ENCODE data around the gene SOX6. TPM values are rescaled to one million over a fixed set of nuclear protein-coding genes. Genes with fewer than 3 reads are reported as not detected.

Gene SOX6
- total RNA-seq, 1 experiment from 2014 or later, result 18.4 TPM

GRCh38 chr11:16364254-16364653 is 7.9 kb upstream of the SOX6 start:
- no peaks in the 10 kb centered on the region for H3K36me3 Mint-ChIP-seq (ENCODE audit: insufficient read depth, unreplicated experiment)
- H3K27ac Mint-ChIP-seq (ENCODE audit: unreplicated experiment), result no peak overlapping the region
- TF ChIP-seq, protein P1, sequence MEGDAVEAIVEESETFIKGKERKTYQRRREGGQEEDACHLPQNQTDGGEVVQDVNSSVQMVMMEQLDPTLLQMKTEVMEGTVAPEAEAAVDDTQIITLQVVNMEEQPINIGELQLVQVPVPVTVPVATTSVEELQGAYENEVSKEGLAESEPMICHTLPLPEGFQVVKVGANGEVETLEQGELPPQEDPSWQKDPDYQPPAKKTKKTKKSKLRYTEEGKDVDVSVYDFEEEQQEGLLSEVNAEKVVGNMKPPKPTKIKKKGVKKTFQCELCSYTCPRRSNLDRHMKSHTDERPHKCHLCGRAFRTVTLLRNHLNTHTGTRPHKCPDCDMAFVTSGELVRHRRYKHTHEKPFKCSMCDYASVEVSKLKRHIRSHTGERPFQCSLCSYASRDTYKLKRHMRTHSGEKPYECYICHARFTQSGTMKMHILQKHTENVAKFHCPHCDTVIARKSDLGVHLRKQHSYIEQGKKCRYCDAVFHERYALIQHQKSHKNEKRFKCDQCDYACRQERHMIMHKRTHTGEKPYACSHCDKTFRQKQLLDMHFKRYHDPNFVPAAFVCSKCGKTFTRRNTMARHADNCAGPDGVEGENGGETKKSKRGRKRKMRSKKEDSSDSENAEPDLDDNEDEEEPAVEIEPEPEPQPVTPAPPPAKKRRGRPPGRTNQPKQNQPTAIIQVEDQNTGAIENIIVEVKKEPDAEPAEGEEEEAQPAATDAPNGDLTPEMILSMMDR (IDR thresholded peaks at IDR 0.05; ENCODE audit: unreplicated experiment), result no peak
- intact Hi-C loops (cut with micrococcal nuclease; ENCODE audit: unreplicated experiment), result no loop called here
- H3K4me3 Mint-ChIP-seq (ENCODE audit: low read depth, unreplicated experiment), result no peak overlapping the region
- H3K4me1 Mint-ChIP-seq (ENCODE audit: low read depth, unreplicated experiment), result no peaks in the 10 kb centered on the region
- CTCF ChIA-PET, result no interaction called here
- no peaks in the 10 kb centered on the region for H3K27me3 Mint-ChIP-seq (ENCODE audit: unreplicated experiment)
- no peak for DNase-seq
- H3K9me3 Mint-ChIP-seq (ENCODE audit: low read depth, unreplicated experiment), result no peaks in the 10 kb centered on the region
- no TSS peak for BruUV-seq (replicated peaks)

GRCh38 chr11:16363706-16364105 is 7.4 kb upstream of the SOX6 start:
- TF ChIP-seq, protein P1 (IDR thresholded peaks at IDR 0.05; ENCODE audit: unreplicated experiment), result no peak
- Mint-ChIP-seq H3K4me1 (ENCODE audit: low read depth, unreplicated experiment) (no peaks in the 10 kb centered on the region), H3K27ac (ENCODE audit: unreplicated experiment) (no peak overlapping the region), H3K27me3 (ENCODE audit: unreplicated experiment) (no peaks in the 10 kb centered on the region), H3K36me3 (ENCODE audit: insufficient read depth, unreplicated experiment) (no peaks in the 10 kb centered on the region), H3K9me3 (ENCODE audit: low read depth, unreplicated experiment) (no peaks in the 10 kb centered on the region), H3K4me3 (ENCODE audit: low read depth, unreplicated experiment) (no peak overlapping the region)
- no TSS peak for BruUV-seq (replicated peaks)
- intact Hi-C loops (cut with micrococcal nuclease; ENCODE audit: unreplicated experiment), result no loop called here
- DNase-seq, result no peak
- CTCF ChIA-PET, result no interaction called here

- DNase-seq, result no peak
- CTCF ChIA-PET, result no interaction called here
- intact Hi-C loops (cut with micrococcal nuclease; ENCODE audit: unreplicated experiment), result no loop called here
- TF ChIP-seq, protein P1 (IDR thresholded peaks at IDR 0.05; ENCODE audit: unreplicated experiment), result no peak
- H3K27ac Mint-ChIP-seq (ENCODE audit: unreplicated experiment), result no peak overlapping the region
- peaks cover 11% of the 10 kb centered on the region for H3K4me1 Mint-ChIP-seq (ENCODE audit: low read depth, unreplicated experiment)
- no peaks in the 10 kb centered on the region for H3K27me3 Mint-ChIP-seq (ENCODE audit: unreplicated experiment)
- H3K36me3 Mint-ChIP-seq (ENCODE audit: insufficient read depth, unreplicated experiment), result no peaks in the 10 kb centered on the region
- no TSS peak for BruUV-seq (replicated peaks)
- no peak overlapping the region for H3K4me3 Mint-ChIP-seq (ENCODE audit: low read depth, unreplicated experiment)
- no peaks in the 10 kb centered on the region for H3K9me3 Mint-ChIP-seq (ENCODE audit: low read depth, unreplicated experiment)
Measured at GRCh38 chr11:16361108-16361865, 4.9 kb upstream of the SOX6 start.

GRCh38 chr11:16359369-16359768 is 3.0 kb upstream of the SOX6 start:
- CTCF ChIA-PET, result no interaction called here
- no peak overlapping the region for H3K4me3 Mint-ChIP-seq (ENCODE audit: low read depth, unreplicated experiment)
- no peak for DNase-seq
- H3K36me3 Mint-ChIP-seq (ENCODE audit: insufficient read depth, unreplicated experiment), result no peaks in the 10 kb centered on the region
- no peaks in the 10 kb centered on the region for H3K27me3 Mint-ChIP-seq (ENCODE audit: unreplicated experiment)
- TF ChIP-seq, protein P1 (IDR thresholded peaks at IDR 0.05; ENCODE audit: unreplicated experiment), result no peak
- no peaks in the 10 kb centered on the region for H3K9me3 Mint-ChIP-seq (ENCODE audit: low read depth, unreplicated experiment)
- intact Hi-C loops (cut with micrococcal nuclease; ENCODE audit: unreplicated experiment), result no loop called here
- peaks cover 15% of the 10 kb centered on the region for H3K4me1 Mint-ChIP-seq (ENCODE audit: low read depth, unreplicated experiment)
- no TSS peak for BruUV-seq (replicated peaks)
- H3K27ac Mint-ChIP-seq (ENCODE audit: unreplicated experiment), result no peak overlapping the region

All from Calu3 (cell line).